Caco-2 (cell line): Measurements from ENCODE around the gene GNPTAB. TPM values are rescaled to one million over a fixed set of nuclear protein-coding genes. Genes with fewer than 3 reads are reported as not detected.

Source experiments
- BruUV-seq: library from RNA; stranded (reverse); fragments of 400-500 nt; replicated peaks from 2 replicates; lab custom pipeline; 2021; lab: Mats Ljungman, UMichigan
- CTCF ChIA-PET: fragments of 300-600 bp; sonication (Branson Sonifier 250); formaldehyde crosslinking; loops from one replicate; lab custom pipeline; 2022; ENCODE audit warnings: antibody characterized with exemption; lab: Charles Lee
- POLR2A ChIA-PET: fragments of 300-600 bp; sonication (Branson Sonifier 250); formaldehyde crosslinking; loops from one replicate; lab custom pipeline; 2022; ENCODE audit warnings: antibody characterized with exemption; lab: Charles Lee
- DNase-seq, 2 experiments: peaks; one replicate each; pipeline versions ENCODE4 v3.0.0 to v3.0.0-alpha.2; 2020 to 2022
- H3K27me3 ChIP-seq: replicated peaks from 2 replicates; pipeline ENCODE4 v1.6.0; 2011; ENCODE audit warnings: low read length; ENCODE audit not compliant: control insufficient read depth, insufficient read depth
- H3K36me3 ChIP-seq: 2 replicates; pipeline ENCODE4 v1.5.1; 2011; ENCODE audit warnings: low read length; ENCODE audit not compliant: control insufficient read depth, insufficient read depth
- H3K4me1 ChIP-seq: fragments of 250-450 bp; sonication (Bioruptor Pico); 2 replicates; pipeline ENCODE4 v1.5.1; 2020; ENCODE audit warnings: mild to moderate bottlenecking
- H3K4me3 ChIP-seq: 2 replicates; pipeline ENCODE4 v1.5.1; 2011; ENCODE audit warnings: low read depth, mild to moderate bottlenecking, control low read depth, low read length
- H3K9me3 ChIP-seq: fragments of 250-450 bp; sonication (Bioruptor Pico); 2 replicates; pipeline ENCODE4 v1.5.1; 2020; ENCODE audit warnings: mild to moderate bottlenecking, moderate library complexity
- H3K27ac Mint-ChIP-seq: one replicate; pipeline ENCODE4 v1.8.0; 2022; ENCODE audit warnings: mixed read lengths; ENCODE audit not compliant: unreplicated experiment
- H3K27me3 Mint-ChIP-seq: one replicate; pipeline ENCODE4 v1.8.0; 2022; ENCODE audit warnings: mixed read lengths; ENCODE audit not compliant: insufficient read depth, unreplicated experiment
- H3K36me3 Mint-ChIP-seq: one replicate; pipeline ENCODE4 v1.8.0; 2022; ENCODE audit warnings: mild to moderate bottlenecking, mixed read lengths; ENCODE audit not compliant: insufficient read depth, unreplicated experiment
- H3K4me1 Mint-ChIP-seq: one replicate; pipeline ENCODE4 v1.8.0; 2022; ENCODE audit warnings: low read depth, mixed read lengths; ENCODE audit not compliant: unreplicated experiment
- H3K4me3 Mint-ChIP-seq: one replicate; pipeline ENCODE4 v1.8.0; 2022; ENCODE audit warnings: mild to moderate bottlenecking, moderate library complexity, mixed read lengths; ENCODE audit not compliant: unreplicated experiment
- H3K9me3 Mint-ChIP-seq: one replicate; pipeline ENCODE4 v1.8.0; 2022; ENCODE audit warnings: mixed read lengths; ENCODE audit not compliant: unreplicated experiment
- intact Hi-C: fragments of 100-400 bp; cut with micrococcal nuclease; formaldehyde crosslinking; loops from one replicate; pipeline ENCODE4 v1.10.0; 2022; ENCODE audit not compliant: unreplicated experiment
- total RNA-seq: library from RNA; stranded (reverse); gene quantifications from 2 replicates; pipeline ENCODE4 v1.2.3, GENCODE V29; 2022
- TF ChIP-seq, protein P1 (sequence below), 2 experiments: fragments of 200-600 bp in 1 of 2; IDR thresholded peaks; 1 replicate in 1 of 2; 2 replicates in 1 of 2; pipeline versions ENCODE4 v1.5.1 to v1.8.0; 2011 to 2022; ENCODE audit warnings: antibody characterized with exemption in 1 of 2, control low read depth in 1 of 2, inconsistent platforms in 1 of 2, low read depth in 1 of 2, low read length in 1 of 2, mild to moderate bottlenecking in 1 of 2, moderate library complexity in 1 of 2; ENCODE audit not compliant: insufficient read depth in 1 of 2, severe bottlenecking in 1 of 2, unreplicated experiment in 1 of 2

Gene GNPTAB
- total RNA-seq, 1 experiment from 2014 or later = 39.1 TPM

- H3K4me1 ChIP-seq = peaks cover 13% of the 10 kb centered on the region
- no peaks in the 10 kb centered on the region for H3K9me3 ChIP-seq
- BruUV-seq = no TSS peak
- ChIA-PET POLR2A (no interaction called here), CTCF (no interaction called here)
- no peak for DNase-seq
- Mint-ChIP-seq H3K4me1 (peaks cover 19% of the 10 kb centered on the region), H3K9me3 (no peaks in the 10 kb centered on the region), H3K4me3 (no peak overlapping the region), H3K27me3 (no peaks in the 10 kb centered on the region), H3K27ac (no peak overlapping the region), H3K36me3 (peaks cover 7% of the 10 kb centered on the region)
- H3K4me3 ChIP-seq = no peak overlapping the region
- no peaks in the 10 kb centered on the region for H3K36me3 ChIP-seq
- no peaks in the 10 kb centered on the region for H3K27me3 ChIP-seq
- intact Hi-C loops = no loop called here
- TF ChIP-seq, protein P1, sequence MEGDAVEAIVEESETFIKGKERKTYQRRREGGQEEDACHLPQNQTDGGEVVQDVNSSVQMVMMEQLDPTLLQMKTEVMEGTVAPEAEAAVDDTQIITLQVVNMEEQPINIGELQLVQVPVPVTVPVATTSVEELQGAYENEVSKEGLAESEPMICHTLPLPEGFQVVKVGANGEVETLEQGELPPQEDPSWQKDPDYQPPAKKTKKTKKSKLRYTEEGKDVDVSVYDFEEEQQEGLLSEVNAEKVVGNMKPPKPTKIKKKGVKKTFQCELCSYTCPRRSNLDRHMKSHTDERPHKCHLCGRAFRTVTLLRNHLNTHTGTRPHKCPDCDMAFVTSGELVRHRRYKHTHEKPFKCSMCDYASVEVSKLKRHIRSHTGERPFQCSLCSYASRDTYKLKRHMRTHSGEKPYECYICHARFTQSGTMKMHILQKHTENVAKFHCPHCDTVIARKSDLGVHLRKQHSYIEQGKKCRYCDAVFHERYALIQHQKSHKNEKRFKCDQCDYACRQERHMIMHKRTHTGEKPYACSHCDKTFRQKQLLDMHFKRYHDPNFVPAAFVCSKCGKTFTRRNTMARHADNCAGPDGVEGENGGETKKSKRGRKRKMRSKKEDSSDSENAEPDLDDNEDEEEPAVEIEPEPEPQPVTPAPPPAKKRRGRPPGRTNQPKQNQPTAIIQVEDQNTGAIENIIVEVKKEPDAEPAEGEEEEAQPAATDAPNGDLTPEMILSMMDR (IDR thresholded peaks at IDR 0.05; ENCODE audit: insufficient read depth in 1 of 2, low read depth in 1 of 2, low read length in 1 of 2, severe bottlenecking in 1 of 2, unreplicated experiment in 1 of 2) = no peak
Measured at GRCh38 chr12:101713930-101714329, 116.8 kb downstream of the GNPTAB start.

- intact Hi-C loops = no loop called here
- TF ChIP-seq, protein P1 (IDR thresholded peaks at IDR 0.05; ENCODE audit: insufficient read depth in 1 of 2, low read depth in 1 of 2, low read length in 1 of 2, severe bottlenecking in 1 of 2, unreplicated experiment in 1 of 2) = no peak
- Mint-ChIP-seq H3K9me3 (no peaks in the 10 kb centered on the region), H3K36me3 (peaks cover 6% of the 10 kb centered on the region), H3K4me1 (peaks cover 19% of the 10 kb centered on the region), H3K27ac (peak overlapping the region; percentile 40), H3K4me3 (peak overlapping the region; percentile 16), H3K27me3 (no peaks in the 10 kb centered on the region)
- no TSS peak for BruUV-seq
- H3K27me3 ChIP-seq = no peaks in the 10 kb centered on the region
- peaks cover 13% of the 10 kb centered on the region for H3K4me1 ChIP-seq
- ChIA-PET CTCF (no interaction called here), POLR2A (no interaction called here)
- no peaks in the 10 kb centered on the region for H3K36me3 ChIP-seq
- no peaks in the 10 kb centered on the region for H3K9me3 ChIP-seq
- peak; percentile 37 for DNase-seq
- no peak overlapping the region for H3K4me3 ChIP-seq
Measured at GRCh38 chr12:101713059-101713682, 117.6 kb downstream of the GNPTAB start.

- no peak overlapping the region for H3K4me3 Mint-ChIP-seq
- H3K4me1 Mint-ChIP-seq = peaks cover 32% of the 10 kb centered on the region
- ChIA-PET CTCF (no interaction called here), POLR2A (no interaction called here)
- H3K36me3 ChIP-seq = no peaks in the 10 kb centered on the region
- no peak overlapping the region for H3K4me3 ChIP-seq
- H3K36me3 Mint-ChIP-seq = no peaks in the 10 kb centered on the region
- TF ChIP-seq, protein P1 (IDR thresholded peaks at IDR 0.05; ENCODE audit: insufficient read depth in 1 of 2, low read depth in 1 of 2, low read length in 1 of 2, severe bottlenecking in 1 of 2, unreplicated experiment in 1 of 2) = no peak
- no peaks in the 10 kb centered on the region for H3K27me3 Mint-ChIP-seq
- H3K9me3 ChIP-seq = no peaks in the 10 kb centered on the region
- H3K27ac Mint-ChIP-seq = no peak overlapping the region
- BruUV-seq = no TSS peak
- H3K4me1 ChIP-seq = peaks cover 25% of the 10 kb centered on the region
- intact Hi-C loops = no loop called here
- no peaks in the 10 kb centered on the region for H3K27me3 ChIP-seq
- DNase-seq = no peak
- no peaks in the 10 kb centered on the region for H3K9me3 Mint-ChIP-seq
Measured at GRCh38 chr12:101710288-101710687, 120.5 kb downstream of the GNPTAB start.
